B cell (primary cell): Measurements from ENCODE around the gene TMEM41B.

Experiments
- EZH2 ChIP-seq: IDR thresholded peaks from 2 replicates; pipeline ENCODE4 v1.6.1; 2012; ENCODE audit warnings: borderline replicate concordance, low read depth, mild to moderate bottlenecking, moderate library complexity, low read length; ENCODE audit not compliant: insufficient read depth, poor library complexity, severe bottlenecking
- TF ChIP-seq, protein P1 (sequence below): fragments of 200-600 bp; IDR thresholded peaks from one replicate; pipeline ENCODE4 v1.8.0; 2022; ENCODE audit warnings: antibody characterized with exemption, mild to moderate bottlenecking

DNA sequence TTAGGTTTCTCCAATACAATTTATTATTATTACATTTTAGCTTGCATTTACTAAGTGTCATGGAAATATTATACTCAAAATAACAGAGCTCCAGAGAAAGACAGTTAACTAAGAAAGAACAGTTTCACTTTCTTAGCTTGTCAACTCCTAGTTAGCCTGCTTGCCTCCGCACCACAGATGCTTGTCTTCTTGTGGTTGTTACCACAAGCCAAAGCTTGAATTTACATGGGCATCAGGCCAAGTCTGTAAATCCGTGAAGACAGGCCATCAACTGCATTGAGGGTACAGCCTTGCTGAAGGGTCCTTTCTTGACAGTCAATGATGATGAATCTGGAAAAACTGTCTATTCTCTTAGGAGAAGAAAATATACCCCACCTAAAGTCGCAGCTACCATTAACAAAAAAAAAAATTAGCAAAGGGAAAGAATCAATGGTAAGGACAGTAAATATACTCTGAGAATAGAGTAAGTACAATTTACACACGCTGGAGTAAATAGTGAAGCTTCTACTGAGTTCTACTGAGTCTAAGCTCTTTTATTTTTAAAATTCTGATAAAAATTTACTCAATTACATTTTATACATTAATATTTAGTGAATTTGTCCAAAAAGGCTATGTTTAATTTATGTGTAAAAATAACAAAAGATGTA lies 33.6 kb downstream of the TMEM41B start:
- TF ChIP-seq, protein P1, sequence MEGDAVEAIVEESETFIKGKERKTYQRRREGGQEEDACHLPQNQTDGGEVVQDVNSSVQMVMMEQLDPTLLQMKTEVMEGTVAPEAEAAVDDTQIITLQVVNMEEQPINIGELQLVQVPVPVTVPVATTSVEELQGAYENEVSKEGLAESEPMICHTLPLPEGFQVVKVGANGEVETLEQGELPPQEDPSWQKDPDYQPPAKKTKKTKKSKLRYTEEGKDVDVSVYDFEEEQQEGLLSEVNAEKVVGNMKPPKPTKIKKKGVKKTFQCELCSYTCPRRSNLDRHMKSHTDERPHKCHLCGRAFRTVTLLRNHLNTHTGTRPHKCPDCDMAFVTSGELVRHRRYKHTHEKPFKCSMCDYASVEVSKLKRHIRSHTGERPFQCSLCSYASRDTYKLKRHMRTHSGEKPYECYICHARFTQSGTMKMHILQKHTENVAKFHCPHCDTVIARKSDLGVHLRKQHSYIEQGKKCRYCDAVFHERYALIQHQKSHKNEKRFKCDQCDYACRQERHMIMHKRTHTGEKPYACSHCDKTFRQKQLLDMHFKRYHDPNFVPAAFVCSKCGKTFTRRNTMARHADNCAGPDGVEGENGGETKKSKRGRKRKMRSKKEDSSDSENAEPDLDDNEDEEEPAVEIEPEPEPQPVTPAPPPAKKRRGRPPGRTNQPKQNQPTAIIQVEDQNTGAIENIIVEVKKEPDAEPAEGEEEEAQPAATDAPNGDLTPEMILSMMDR, result no peak
- TF ChIP-seq EZH2, result no peak
